ENCODE measurements around the gene SPEG.

- TF ChIP-seq CTCF (IDR thresholded peaks at IDR 0.05) (peak; percentile 78 to 94 (median 89)), POLR2AphosphoS5 (IDR thresholded peaks at IDR 0.05) (no peak), POLR2A (IDR thresholded peaks at IDR 0.05) (no peak)
Measured at GRCh38 chr2:219402665-219403515, 31.8 kb upstream of the SPEG start.

All from sigmoid colon (tissue), 4 donors.